ENCODE measurements around the gene MAPK14.

GRCh38 chr6:36139431-36139830, 111.8 kb downstream of the MAPK14 start:
- peak in 2 of 3 experiments; percentile 27 to 32 for TF ChIP-seq CTCF (IDR thresholded peaks at IDR 0.05)
- no peak for TF ChIP-seq POLR2A (IDR thresholded peaks at IDR 0.05)
